Keratinocyte (primary cell): ENCODE measurements around the gene ODF2L. TPM values are rescaled to one million over a fixed set of nuclear protein-coding genes. Genes with fewer than 3 reads are reported as not detected.

ENCODE experiments used
- DNase-seq: peaks from one replicate; pipeline ENCODE4 v3.0.0-alpha.2; 2011; ENCODE audit warnings: low read depth, missing footprints, low spot score
- FAIRE-seq: peaks from 2 replicates; lab custom pipeline; 2011; peaks lifted over from hg19 to GRCh38; lab: Jason Lieb, UNC
- H2AFZ ChIP-seq: 2 replicates; pipeline ENCODE4 v1.6.0; 2012; ENCODE audit warnings: low read length, control low read depth, inconsistent platforms; ENCODE audit not compliant: control insufficient read depth
- H3K27ac ChIP-seq: 2 replicates; pipeline ENCODE4 v1.5.1; 2011; ENCODE audit warnings: low read length; ENCODE audit not compliant: control insufficient read depth, insufficient read depth
- H3K27me3 ChIP-seq: 3 replicates; pipeline ENCODE4 v1.6.0; 2011; ENCODE audit warnings: low read length; ENCODE audit not compliant: control insufficient read depth, insufficient read depth; ENCODE audit errors: extremely low read depth
- H3K36me3 ChIP-seq, 2 experiments: 2 replicates in 1 of 2; 3 replicates in 1 of 2; pipeline ENCODE4 v1.5.1; 2011; ENCODE audit warnings: low read length in 2 of 2, mild to moderate bottlenecking in 1 of 2; ENCODE audit not compliant: control insufficient read depth in 2 of 2, insufficient read depth in 2 of 2; ENCODE audit errors: extremely low read depth in 1 of 2
- H3K4me1 ChIP-seq: 3 replicates; pipeline ENCODE4 v1.5.1; 2011; ENCODE audit warnings: low read length; ENCODE audit not compliant: control insufficient read depth, insufficient read depth; ENCODE audit errors: extremely low read depth
- H3K4me2 ChIP-seq: 3 replicates; pipeline ENCODE4 v1.6.0; 2011; ENCODE audit warnings: low read depth, low read length; ENCODE audit not compliant: control insufficient read depth, insufficient read depth; ENCODE audit errors: extremely low read depth
- H3K4me3 ChIP-seq, 3 experiments: fragments of 200-600 bp in 1 of 3; sonication (generic) in 1 of 3; 2 replicates in 2 of 3; 3 replicates in 1 of 3; pipeline ENCODE4 v1.5.1; 2011 to 2016; ENCODE audit warnings: low read length in 3 of 3, mild to moderate bottlenecking in 3 of 3, control low read depth in 2 of 3, inconsistent platforms in 1 of 3, low read depth in 1 of 3, mixed read lengths in 1 of 3, mixed run types in 1 of 3, moderate library complexity in 1 of 3; ENCODE audit not compliant: control insufficient read depth in 2 of 3, insufficient read depth in 2 of 3; ENCODE audit errors: extremely low read depth in 1 of 3
- H3K79me2 ChIP-seq: 2 replicates; pipeline ENCODE4 v1.6.0; 2012; ENCODE audit warnings: low read length; ENCODE audit not compliant: control insufficient read depth, insufficient read depth
- H3K9ac ChIP-seq: 3 replicates; pipeline ENCODE4 v1.6.0; 2011; ENCODE audit warnings: low read length; ENCODE audit not compliant: control insufficient read depth, insufficient read depth; ENCODE audit errors: extremely low read depth
- H3K9me1 ChIP-seq: 3 replicates; pipeline ENCODE4 v1.6.0; 2011; ENCODE audit warnings: low read length; ENCODE audit not compliant: control insufficient read depth, insufficient read depth; ENCODE audit errors: extremely low read depth
- H3K9me3 ChIP-seq: 2 replicates; pipeline ENCODE4 v1.5.1; 2012; ENCODE audit warnings: low read depth, low read length; ENCODE audit not compliant: control insufficient read depth
- H4K20me1 ChIP-seq: 3 replicates; pipeline ENCODE4 v1.6.0; 2011; ENCODE audit warnings: low read length; ENCODE audit not compliant: control insufficient read depth, insufficient read depth; ENCODE audit errors: extremely low read depth
- CTCF ChIP-seq, 3 experiments: IDR thresholded peaks in 1 of 3; conservative IDR thresholded peaks in 1 of 3; optimal IDR thresholded peaks in 1 of 3; 2 replicates in 2 of 3; 3 replicates in 1 of 3; pipeline versions ENCODE3 to v1.5.1; 2011; ENCODE audit warnings: low read length in 3 of 3, mild to moderate bottlenecking in 3 of 3, moderate library complexity in 2 of 3, control low read depth in 1 of 3, inconsistent platforms in 1 of 3; ENCODE audit not compliant: insufficient read depth in 2 of 3; ENCODE audit errors: extremely low read depth in 1 of 3
- EZH2 ChIP-seq: IDR thresholded peaks from one replicate; pipeline ENCODE4 v1.6.1; 2012; ENCODE audit warnings: inconsistent platforms, mild to moderate bottlenecking, low read length, moderate library complexity
- dilution Hi-C: fragments of 300-500 bp; cut with MboI; formaldehyde crosslinking; loops from one replicate; pipeline ENCODE4 v1.7.0; 2020; ENCODE audit warnings: low sequenced_read_pairs; ENCODE audit not compliant: extremely low pct_ligation_motif_present
- polyA plus RNA-seq, 5 experiments: library from polyadenylated mRNA; depleted of rRNA in 3 of 5; stranded (reverse) in 3 of 5; stranded (forward) in 1 of 5; unstranded in 1 of 5; fragments of >200 nt; gene quantifications; 1 replicate in 1 of 5; 2 replicates in 3 of 5; 3 replicates in 1 of 5; pipeline versions ENCODE4 v1.2.1 to v1.2.3, GENCODE V29; 2011 to 2012; ENCODE audit warnings: missing spikeins in 2 of 5, low read depth in 1 of 5, low replicate concordance in 1 of 5

The ODF2L gene
- polyA plus RNA-seq, 1 donor (not counting 4 experiments of a cell fraction or from before 2014, with no cell fraction given), result 22.0 TPM

- no peaks in the 10 kb centered on the region for H3K9me3 ChIP-seq
- no peak overlapping the region for H3K4me3 ChIP-seq
- DNase-seq (no peak), FAIRE-seq (no peak)
- H3K36me3 ChIP-seq, result peaks cover 17 to 36% of the 10 kb centered on the region in 2 experiments
- no peak overlapping the region for H3K27ac ChIP-seq
- H3K4me1 ChIP-seq, result no peaks in the 10 kb centered on the region
- no peaks in the 10 kb centered on the region for H4K20me1 ChIP-seq
- dilution Hi-C loops, result no loop called here
- no peak overlapping the region for H3K4me2 ChIP-seq
- H3K9ac ChIP-seq, result no peak overlapping the region
- no peaks in the 10 kb centered on the region for H3K27me3 ChIP-seq
- H3K9me1 ChIP-seq, result no peaks in the 10 kb centered on the region
- TF ChIP-seq CTCF (optimal IDR thresholded peaks at IDR 0.05 in 1 of 3, IDR thresholded peaks at IDR 0.05 in 1 of 3, conservative IDR thresholded peaks at IDR 0.05 in 1 of 3; ENCODE audit: extremely low read depth in 1 of 3, insufficient read depth in 2 of 3, low read length in 3 of 3) (no peak), EZH2 (no peak)
- no peak overlapping the region for H2AFZ ChIP-seq
- no peaks in the 10 kb centered on the region for H3K79me2 ChIP-seq
These were observed 45.9 kb upstream of the ODF2L start for GRCh38 chr1:86441997-86442396.

DNA sequence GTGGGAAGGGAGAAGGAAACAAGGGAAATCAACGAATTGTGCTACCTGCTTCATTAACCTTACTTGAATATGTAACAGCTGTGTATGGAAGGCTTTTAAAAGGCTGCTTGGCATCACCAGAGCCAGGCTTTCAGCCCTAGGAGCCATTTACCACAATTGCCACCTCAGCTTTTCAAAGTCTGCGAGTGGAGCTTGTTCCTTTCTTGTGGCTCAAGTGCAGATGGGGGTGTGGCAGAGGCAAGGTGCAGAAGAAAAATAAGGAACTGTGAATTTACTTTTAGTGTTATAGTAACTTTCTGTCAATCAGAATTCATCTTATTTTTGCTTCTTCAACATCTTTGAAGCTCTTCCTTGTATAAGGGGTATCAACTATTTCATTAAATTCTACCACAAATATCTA lies 45.5 kb upstream of the ODF2L start:
- dilution Hi-C loops, result no loop called here
- no peak for FAIRE-seq
- H3K4me1 ChIP-seq, result no peaks in the 10 kb centered on the region

More for the DNA sequence above, 45.5 kb upstream of the ODF2L start:
- Histone ChIP-seq H4K20me1 (no peaks in the 10 kb centered on the region), H3K9ac (no peak overlapping the region), H3K9me3 (no peaks in the 10 kb centered on the region), H3K79me2 (no peaks in the 10 kb centered on the region), H3K9me1 (no peaks in the 10 kb centered on the region), H3K36me3 (peaks cover 17 to 38% of the 10 kb centered on the region in 2 experiments), H2AFZ (no peak overlapping the region), H3K27me3 (no peaks in the 10 kb centered on the region), H3K4me3 (no peak overlapping the region), H3K27ac (no peak overlapping the region), H3K4me2 (no peak overlapping the region)
- TF ChIP-seq CTCF (optimal IDR thresholded peaks at IDR 0.05 in 1 of 3, IDR thresholded peaks at IDR 0.05 in 1 of 3, conservative IDR thresholded peaks at IDR 0.05 in 1 of 3; ENCODE audit: extremely low read depth in 1 of 3, insufficient read depth in 2 of 3, low read length in 3 of 3), result no peak
- TF ChIP-seq EZH2, result no peak
- no peak for DNase-seq
